Activated gamma-delta T cell treated with anti-CD3 and anti-CD28 coated beads, Interleukin-2, amount 50 U/mL, for 16 hours (primary cell): ENCODE measurements around the gene MSANTD2.

Experiments
- DNase-seq: peaks from one replicate; pipeline ENCODE4 v3.0.0-alpha.2; 2020; ENCODE audit warnings: low read depth

The MSANTD2 gene

DNA sequence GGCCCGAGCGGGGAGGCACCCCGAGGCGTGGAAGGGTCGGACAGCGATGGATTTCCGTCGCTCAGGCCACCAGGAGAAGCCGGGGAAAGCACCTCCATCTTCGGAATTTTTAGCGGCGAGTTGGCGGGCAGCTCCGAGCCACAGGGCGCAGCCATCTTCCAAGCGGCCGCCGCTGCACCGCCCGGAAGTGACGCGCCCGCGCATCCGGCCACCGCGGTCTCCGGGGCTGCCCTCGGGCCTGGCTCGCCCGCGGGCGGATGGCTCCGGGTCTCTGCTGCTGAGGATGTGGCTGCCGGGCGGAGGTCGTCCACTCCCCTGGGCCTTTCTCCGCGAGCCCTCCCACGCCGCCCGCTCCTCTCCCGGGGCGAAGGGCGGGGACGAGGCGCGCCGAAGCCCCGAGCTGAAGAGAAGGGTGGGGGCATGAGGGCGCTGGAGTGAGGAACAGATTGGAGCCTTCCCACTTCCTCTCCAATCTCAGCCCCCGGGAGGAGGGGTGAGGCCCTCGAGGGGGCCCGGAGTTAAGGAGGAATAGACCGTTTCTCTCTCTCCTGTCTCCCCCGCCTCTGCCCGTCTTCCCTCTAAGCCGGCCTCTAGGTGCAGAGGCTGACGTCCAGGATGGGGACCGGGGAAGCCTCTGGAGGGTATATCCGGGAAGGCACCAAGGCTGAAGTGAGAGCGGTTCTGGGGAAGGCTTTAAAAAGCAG, at the start of gene MSANTD2:
MSANTD2 (minus strand) TSS at position 181 of the 704 bp plus-strand sequence; CDS start at position 155, 26 bp downstream.
- DNase-seq: peak; percentile 72

DNA sequence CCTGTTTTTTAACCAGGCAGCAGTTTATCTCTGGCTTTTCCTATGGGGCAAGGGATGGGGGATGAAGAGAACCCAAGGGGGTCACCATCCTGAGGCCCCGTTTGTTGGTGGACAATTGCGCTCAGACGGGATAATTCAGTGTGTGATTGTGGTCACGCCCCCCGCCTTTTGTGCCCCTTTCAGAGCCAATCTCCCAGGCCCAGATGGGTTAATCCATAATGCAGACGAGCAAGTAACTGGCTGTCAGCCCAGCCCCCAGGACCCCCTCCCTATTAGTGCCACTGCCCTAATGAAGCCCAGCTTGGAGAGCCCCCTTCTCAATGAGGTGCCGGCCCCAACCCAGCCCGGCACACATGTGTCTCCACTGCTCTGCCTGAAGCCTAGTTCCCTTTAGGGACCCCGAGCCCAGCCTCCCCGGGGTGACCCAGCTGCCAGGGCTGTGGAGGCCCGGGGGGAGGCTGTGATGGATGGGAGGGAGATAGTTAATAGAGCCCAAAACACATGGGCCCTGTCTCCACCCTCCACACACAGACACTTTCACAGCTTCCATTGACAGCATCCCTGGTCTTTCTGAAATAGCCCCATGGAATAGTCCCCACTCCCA, 46.0 kb upstream of the MSANTD2 start:
- DNase-seq: no peak

DNA sequence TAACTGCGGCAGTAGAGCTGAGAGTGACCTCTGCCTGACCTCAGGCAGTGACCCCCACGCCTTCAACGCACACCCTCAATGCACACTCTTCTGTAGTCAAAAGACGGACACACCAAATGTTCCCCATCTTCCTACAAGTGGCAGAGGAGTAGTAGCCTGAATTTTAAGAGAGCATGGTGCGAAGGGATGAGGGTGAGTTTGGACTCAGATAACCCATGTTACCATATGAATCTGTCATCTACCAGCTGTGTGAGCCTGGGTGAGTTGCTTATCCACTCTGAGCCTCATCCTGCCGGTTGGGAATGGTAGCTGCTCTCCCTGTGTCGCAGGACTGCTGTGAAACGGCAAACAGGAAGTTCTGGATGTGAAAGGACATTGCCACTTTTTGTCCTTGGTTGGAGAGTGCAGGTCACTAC, 44.5 kb upstream of the MSANTD2 start:
- DNase-seq: no peak

DNA sequence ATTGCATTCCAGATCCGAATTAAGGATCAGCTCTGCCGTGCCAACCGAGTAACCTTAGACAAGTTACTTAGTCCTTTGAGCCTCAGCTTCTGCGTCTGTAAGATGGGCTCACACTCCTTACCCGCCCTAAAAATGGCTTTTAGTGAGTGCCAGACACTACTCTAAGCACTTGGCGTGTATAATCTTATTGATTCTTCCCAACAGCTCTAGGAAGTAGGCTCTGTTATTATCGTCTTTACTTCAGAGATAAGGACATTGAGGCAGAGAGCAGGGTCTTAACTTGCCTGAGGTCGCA, 43.4 kb upstream of the MSANTD2 start:
- no peak for DNase-seq

DNA sequence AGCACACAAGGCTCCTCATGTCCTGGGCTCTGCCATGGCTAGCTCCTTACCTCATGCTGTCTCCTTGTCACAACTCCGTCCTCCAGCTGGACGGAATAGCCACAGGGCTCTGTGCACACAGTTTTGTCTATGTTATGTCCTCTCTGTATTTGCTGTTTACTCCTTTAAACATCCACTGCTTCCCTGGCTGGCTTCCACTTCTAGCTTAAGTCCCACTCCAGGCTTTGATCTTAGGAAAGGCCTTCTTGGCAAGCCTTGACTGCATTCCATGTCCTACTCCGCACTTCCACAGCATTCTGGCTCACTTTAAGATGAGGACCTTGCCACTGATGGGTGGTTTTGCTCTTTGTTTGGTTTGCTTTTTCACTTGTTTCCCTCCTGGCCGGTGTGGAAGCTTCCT, 42.1 kb upstream of the MSANTD2 start:
- DNase-seq: no peak

DNA sequence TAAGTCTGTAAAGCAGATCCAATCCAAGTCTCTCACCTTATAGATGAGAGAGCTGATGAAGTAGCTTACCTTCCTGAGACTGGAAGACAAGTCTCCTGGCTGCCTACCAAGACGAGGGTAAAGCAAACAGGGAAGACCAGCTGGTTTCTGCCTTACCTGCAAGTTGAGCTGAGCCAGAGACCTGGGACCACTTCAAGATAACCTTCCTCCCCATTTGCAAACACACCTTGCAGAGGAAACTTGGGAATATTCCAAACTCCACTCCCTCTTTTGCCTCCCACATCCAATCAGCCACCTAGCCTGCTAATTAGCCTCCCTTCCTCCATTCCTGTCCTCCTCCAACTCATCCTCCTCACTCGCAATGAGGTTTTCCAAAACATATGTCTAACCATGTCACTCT, 41.6 kb upstream of the MSANTD2 start:
- no peak for DNase-seq

DNA sequence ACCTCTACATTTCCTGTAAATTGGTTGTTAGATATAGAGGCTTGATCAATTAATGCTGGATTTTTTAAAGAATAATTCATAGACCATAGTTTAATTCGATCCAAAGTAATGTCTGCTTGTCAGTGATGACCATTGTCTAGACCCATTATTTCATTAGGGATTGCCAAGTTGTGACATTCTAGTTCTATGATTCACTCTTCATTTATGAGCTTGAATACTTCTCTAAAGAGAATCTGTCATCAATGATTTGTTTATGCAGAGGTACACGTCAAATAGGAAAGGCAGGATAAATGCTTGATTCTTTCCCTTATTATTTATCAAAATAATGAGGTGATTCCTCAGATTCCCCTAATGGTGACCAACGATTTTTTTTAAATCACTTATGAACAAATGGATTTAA, 41.0 kb upstream of the MSANTD2 start:
- DNase-seq: no peak

DNA sequence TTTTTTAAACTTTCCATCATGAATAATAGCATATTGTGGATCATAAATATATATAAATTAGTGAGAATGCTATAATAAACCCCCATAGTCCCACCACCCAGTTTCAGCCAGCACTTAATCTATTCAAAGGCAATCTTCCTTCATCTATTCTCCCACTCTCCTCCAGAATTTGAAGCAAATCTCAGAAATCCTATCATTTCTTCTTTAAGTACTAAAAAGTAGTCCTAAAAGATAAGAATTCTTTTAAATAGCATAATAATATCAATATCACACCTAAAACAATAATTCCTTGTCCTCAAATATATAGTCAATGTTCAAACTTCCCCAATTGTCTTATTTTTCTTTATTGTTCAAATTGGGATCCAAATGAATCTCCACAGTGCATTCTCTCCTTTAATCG, 40.5 kb upstream of the MSANTD2 start:
- no peak for DNase-seq

DNA sequence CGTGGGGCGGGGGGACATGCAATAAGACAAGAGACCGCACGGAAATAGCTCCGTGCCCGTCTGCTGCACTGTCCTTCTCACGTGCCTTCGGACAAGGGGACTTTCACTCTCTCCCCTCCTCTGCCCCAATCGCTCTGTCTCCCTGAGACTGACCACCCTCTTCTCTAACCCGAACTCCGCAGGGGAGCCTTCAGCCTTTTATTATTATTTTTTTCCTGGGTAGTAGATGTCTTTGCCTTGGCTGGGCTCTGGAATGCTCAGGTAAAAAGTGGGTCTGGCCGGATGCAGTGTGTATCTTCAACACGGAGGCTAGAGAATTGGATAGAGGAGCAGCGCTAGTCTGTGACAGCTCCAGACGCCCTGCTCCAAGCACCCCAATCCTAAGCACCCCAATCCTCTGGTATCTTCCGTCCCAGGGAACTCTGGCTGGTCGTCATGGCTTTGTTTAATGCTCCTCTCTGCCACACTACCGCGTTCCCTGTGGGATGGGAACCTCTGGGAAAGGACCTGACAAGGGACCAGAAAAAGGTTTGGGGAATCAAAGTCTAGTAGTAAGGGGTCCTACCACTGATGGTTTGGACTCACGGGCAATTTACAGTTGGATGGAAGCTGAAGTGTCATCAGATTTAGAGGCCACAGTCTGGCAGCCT, 39.9 kb upstream of the MSANTD2 start:
- no peak for DNase-seq

DNA sequence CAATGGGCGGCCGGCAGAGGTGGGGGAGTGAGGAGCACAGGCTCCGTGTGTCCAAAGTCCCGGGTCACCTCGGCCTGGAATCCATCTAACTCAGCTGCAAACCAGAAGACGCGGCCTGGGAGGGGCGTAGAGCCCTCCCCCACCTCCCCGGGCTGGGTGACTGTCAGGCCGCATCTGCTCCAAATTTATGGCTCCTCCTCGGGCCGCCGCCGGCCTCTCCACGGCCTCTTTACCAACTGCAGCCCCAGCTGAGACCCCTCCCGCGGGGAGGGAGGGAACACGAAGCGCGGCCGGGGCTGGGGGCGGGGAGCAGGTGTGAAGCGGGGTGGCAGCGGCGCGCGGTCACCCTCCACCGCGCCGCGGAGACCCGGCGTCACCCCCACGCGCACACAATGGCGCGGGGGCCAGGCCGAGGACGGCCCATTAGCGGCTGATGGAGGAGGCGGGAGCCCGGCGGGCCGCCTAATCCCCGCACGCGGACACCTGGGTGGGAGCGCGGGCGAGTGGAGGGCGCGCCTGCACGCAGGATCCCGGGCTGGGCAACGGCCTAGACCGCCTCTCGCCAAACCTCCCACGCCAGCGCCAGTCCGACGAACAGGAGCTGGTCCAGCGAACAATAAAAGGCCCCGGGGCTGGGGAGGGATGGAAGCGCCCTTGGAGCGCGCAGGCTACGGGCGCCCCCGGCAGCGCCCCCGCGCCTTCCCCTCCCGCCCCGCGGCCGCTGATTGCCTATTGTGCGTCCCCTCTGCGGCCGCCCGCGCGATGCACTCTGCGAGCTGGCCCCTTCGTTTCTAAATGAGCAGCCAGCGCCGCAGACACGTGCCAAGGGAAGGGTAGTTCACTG, 39.1 kb upstream of the MSANTD2 start:
- no peak for DNase-seq

DNA sequence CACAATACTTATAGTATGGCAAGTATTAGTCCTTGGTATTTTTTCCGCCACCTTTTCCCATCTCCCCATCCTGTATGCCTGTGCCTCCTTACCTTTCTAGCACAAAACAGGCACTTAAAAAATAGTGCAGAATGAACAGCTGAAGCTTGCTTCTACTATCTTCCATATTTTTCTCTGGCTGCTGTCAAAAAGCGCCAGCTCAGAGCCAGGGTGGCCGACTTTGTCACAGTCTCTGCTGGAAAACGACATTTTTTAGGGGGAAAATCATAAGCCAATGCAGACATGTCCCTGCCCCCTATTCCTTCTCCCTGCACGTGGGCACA, 38.6 kb upstream of the MSANTD2 start:
- DNase-seq: no peak

DNA sequence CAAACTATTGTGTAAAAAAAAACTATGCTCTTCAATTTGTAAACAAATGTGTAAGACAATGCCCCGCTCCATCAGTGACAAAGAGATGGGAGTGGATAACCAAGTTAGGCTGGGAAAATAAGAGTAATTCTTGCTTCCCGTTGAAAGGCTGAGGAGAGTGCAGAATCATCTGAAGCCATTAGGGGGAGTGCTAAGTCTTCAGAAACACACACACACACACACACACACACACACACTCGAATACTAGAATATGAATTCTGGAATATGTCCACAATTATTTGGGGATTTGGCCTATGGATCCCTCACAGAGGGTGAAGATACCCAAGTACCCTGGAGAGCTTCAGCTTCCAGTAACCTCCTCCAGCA, 37.3 kb upstream of the MSANTD2 start:
- no peak for DNase-seq

DNA sequence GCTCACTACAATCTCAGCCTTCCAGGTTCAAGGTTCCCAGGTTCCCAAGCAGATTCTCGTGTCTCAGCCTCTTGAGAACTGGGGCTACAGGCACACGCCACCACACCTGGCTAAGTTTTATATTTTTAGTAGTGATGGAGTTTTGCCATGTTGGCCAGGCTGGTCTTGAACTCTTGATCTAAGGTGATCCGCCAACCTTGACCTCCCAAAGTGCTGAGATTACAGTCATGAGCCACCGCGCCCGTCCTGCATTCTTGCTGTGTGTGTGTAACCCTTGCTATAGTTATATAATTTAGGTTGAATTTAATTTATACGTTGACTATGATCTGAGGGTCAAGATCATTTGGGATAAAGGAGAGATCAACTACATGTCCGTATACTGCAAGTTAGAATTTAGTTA, 35.7 kb upstream of the MSANTD2 start:
- no peak for DNase-seq

DNA sequence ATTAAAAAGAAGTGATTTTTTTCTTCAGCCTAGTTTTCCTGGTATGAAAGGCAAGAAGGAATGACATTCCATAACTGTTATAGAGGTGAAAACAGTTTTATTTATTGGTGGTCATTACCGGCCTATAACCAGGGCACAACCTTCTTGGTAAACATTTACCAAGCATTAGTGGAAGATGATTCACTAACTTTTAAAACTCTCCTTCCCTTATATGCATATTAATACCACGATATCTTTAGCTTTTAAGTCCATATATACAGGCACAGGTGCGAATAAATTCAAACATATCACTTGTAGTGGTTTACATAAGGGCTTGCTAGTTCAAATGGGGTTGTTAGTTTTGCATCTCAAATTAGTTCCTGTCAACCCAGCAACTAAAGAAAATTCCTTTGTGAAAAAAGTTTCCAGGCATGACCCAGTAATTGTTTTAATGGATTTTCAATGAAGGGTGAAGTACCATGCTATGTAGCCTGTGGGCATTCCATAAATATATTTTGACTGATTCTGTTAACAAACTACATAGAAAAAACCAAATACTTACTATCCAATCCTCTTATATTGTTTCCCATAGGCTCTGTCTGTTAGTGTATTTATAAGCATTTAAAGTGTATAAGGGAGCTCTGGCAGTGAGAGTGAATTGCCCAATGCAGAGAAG, 34.4 kb upstream of the MSANTD2 start:
- DNase-seq: no peak

DNA sequence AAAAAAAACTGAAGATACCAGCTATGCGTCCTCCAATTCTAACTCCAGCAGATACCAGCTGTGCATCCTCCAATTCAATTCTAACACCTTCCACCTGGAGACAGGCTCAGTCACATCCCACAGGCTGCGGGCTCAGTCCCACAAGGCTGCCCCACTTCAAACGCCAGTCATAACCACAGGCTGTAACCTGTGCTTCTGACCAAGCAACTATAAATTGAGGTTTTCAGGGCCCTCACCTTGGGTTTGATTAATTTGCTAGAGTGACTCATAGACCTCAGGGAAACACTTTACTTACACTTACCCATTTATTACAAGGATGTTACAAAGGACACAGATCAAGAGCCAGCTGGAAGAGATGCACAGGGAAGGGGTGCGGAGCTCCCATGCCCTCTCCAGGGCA, 32.4 kb upstream of the MSANTD2 start:
- DNase-seq: no peak

DNA sequence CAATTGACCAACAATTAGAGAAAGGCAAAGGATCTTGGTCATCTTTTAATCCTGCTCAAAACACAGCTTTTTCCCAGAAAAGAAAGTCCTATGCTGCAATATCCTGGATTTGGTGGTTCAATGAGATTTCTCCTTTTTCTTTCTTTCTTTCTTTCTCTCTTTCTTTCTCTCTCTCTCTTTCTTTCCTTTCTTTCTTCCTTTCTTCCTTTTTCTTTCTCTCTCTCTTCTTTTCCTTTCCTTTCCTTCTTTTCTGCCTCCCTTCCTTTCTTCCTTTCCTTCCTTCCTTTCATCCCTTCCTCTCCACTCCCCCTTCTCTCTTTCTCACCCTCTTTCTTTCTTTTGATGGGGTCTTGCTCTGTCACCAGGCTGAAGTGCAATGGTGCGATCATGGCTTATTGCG, 31.7 kb upstream of the MSANTD2 start:
- DNase-seq: no peak

DNA sequence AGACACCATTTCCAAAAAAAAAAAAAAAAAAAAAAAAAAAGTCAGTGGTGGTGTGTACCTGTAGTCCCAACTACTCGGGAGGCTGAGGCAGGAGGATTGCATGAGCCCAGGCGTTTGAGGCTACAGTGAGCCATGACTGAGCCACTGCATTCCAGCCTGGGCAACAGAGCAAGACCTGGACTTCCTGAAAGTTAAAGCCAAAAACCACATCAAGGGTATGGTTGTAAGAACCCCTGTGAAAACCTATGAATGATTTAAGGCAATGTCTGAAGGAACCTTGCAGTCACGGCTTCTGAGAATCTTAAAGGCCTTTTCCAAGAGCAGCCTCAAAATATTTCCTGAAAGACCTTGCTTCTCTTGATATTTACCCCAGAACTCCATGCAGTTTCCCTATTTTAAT, 30.5 kb upstream of the MSANTD2 start:
- DNase-seq: no peak

DNA sequence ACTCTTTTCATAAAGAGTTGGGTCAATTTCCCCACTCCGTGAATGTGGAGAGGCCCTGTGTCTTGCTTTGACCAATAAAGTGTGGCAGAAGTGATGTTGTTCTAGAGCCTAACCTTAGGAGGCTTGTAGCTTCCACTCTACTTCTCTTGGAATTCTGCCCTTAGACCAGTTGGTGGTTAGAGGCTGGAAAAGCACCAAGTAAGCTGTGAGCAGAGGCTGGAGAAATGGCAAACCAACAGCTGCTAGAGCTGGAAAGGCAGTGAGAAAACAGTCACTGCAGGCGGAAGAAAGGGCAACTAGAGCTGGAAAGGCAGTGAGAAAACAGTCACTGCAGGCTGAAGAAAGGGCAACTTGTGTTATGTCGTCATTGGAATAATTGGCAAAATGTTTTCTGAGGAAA, 29.8 kb upstream of the MSANTD2 start:
- DNase-seq: no peak

DNA sequence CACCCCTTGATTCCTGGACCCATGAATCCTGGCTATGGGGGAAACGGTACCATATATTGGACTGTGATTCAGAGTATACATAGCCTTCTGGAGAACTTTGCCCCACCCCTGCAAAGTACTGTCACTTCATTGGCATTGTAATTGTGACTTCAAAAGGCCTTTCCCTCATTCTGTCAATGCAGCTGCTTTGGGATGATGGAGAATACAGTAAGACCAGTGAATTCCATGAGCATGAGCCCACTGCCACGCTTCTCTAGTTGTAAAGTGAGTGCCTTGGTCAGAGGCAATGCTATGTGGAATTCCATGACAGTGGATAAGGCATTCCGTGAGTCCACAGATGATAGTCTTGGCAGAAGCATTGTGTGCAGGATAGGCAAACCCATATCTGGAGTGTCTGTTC, 25.7 kb upstream of the MSANTD2 start:
- DNase-seq: no peak

DNA sequence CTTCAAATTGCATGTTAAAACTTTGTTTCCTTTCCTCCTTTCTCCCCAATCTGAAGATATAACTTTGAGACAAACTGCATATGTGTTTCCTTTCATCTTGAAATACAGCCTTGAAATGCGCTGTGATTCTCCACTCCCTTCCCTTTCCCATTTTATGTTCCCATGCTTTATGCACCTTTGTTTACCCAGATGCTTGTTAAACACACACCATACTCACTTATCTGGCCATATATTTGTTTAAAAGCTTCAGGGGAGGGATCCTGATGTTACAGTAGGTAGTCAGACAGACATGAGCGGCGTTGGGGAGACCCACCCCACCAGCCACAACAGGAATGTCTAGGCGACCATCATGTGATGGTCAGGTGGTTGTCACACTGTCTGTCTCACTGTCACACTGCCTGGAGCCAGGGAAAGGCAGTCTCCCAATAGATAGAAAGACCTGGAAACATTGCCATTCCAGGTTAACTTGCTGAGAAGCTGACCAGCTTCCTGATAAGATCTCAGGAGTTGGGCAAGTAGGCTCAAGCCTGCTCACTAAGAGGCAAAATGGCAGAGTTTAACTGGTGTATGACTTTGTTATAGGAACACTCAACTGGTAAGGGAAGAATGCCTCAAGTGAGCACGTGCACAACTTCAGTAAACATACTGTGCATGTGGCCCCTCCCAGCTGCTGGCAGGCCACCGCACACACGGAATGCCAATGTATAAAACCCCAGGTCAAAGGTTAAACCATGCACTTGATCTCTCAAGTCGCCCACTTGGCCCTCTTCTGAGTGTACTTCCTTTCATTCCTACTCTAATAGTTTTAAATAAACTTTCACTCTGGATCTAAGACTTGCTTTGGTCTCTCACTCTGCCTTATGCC, 23.5 kb upstream of the MSANTD2 start:
- DNase-seq: no peak

DNA sequence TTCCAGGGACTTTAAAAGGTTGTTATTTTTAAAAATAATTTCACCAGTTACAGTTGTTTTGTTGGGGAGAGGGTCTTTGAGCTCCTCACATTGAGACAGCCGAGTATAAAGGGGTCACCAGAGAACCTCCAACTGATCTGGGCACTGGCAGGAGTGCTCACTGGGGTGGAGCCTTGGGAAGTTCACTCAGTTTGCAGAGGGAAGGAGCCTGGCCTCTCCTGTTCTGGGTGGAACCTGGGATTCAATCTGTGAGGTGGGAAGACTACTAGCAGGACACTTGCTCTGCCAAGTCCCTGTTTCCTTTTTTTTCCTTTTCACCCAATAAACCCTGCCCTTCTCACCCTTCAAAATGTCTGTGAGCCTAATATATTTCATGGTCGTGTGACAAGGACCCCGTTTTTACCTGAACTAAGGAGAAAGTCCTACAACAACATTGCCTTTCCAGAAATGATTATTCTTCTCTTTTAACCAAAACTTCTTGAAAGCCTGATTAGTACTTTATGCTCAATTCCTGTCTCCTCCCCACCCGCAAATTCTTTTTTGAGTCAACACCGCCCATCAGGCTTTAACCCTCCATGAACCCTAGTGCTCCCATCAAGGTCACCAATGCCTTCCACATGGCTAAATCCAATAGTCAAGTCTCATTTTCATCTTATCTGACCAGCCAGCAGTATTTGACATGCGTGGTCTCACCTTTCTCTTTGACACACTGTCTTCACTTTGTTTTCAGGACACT, 22.0 kb upstream of the MSANTD2 start:
- no peak for DNase-seq
